Vagina (tissue), 2 donors: ENCODE data around the gene PARD3. TPM values are rescaled to one million over a fixed set of nuclear protein-coding genes. Genes with fewer than 3 reads are reported as not detected.
A peak's percentile ranks its signal among the peaks of the same experiment; 100 is the strongest.

Experiments used
- DNase-seq, 2 donors: peaks; one replicate each; pipeline ENCODE4 v3.0.0-alpha.2; 2017; ENCODE audit errors: extremely low spot score in 2 of 2
- H3K27ac ChIP-seq: fragments of 200-600 bp; sonication (generic); one replicate; pipeline ENCODE4 v1.5.1; 2019
- H3K27me3 ChIP-seq: fragments of 200-600 bp; sonication (generic); one replicate; pipeline ENCODE4 v1.5.1; 2019
- H3K36me3 ChIP-seq, 2 donors: fragments of 200-600 bp; sonication (generic); one replicate each; pipeline ENCODE4 v1.5.1; 2017 to 2019
- H3K4me1 ChIP-seq: fragments of 200-600 bp; sonication (generic); one replicate; pipeline ENCODE4 v1.5.1; 2019
- H3K4me3 ChIP-seq, 2 donors: fragments of 200-600 bp; sonication (generic); 1 replicate in 1 of 2; 2 replicates in 1 of 2; pipeline ENCODE4 v1.5.1; 2016 to 2019
- H3K9me3 ChIP-seq: fragments of 200-600 bp; sonication (generic); one replicate; pipeline ENCODE4 v1.5.1; 2019
- POLR2A ChIP-seq, 2 donors: fragments of 450-650 bp; IDR thresholded peaks; one replicate each; pipeline ENCODE4 v1.6.1; 2017; ENCODE audit warnings: antibody characterized with exemption in 2 of 2, mild to moderate bottlenecking in 2 of 2, moderate library complexity in 2 of 2
- POLR2AphosphoS5 ChIP-seq, 2 donors: sonication (generic); formaldehyde crosslinking; IDR thresholded peaks; one replicate each; pipeline ENCODE4 v1.9.0; 2017; ENCODE audit warnings: antibody characterized with exemption in 2 of 2, mild to moderate bottlenecking in 2 of 2, low read depth in 1 of 2; ENCODE audit not compliant: insufficient read depth in 1 of 2
- intact Hi-C: fragments of 100-400 bp; cut with DNase I; formaldehyde crosslinking; loops from one replicate; pipeline ENCODE4 v1.15.1; 2023
- total RNA-seq: library from RNA; depleted of rRNA; stranded (reverse); fragments of >200 nt; gene quantifications from one replicate; pipeline ENCODE4 v1.2.3, GENCODE V29; 2016
- TF ChIP-seq, protein P1 (sequence below), 3 experiments: fragments of 450-650 bp in 2 of 3; fragments of 200-600 bp in 1 of 3; sonication (generic) in 1 of 3; IDR thresholded peaks; one replicate each; pipeline ENCODE4 v1.5.1; 2017 to 2019; ENCODE audit warnings: antibody characterized with exemption in 3 of 3, mild to moderate bottlenecking in 2 of 3, moderate library complexity in 2 of 3

Gene PARD3
- total RNA-seq, 1 donor from 2014 or later = 95.5 TPM

DNA sequence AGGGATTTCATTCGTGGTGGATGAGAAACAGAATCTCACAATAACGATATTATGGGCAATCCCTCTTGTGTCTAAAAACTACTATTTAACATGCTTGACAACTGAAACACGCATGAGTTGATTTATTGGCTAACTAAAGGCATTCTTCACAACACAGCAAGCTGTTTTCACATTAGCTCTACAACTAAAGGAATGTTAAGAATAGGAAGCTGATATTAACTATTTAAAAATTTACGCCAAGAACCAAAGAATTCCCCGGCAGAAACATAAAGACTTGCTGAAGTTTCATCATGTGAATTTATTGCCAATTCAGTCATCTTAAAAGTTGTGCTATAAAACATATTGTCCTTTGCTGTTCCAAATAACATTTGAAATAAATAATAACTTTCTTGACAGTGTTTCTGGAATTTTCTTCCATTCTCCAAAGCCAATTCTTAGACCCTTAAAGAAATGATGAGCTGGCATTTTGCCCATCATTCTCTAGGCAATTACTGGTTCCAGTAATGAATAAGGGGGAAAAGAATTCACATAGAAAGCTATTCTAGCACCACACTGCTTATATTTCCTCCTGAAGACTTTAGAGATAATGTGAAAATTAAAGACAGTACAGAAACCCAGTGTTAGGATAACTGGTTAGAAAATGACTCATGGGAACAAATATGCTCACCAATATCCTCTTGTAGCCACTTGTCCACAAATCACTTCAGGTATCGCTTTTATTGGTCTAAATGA, 233.1 kb downstream of the PARD3 start:
- Histone ChIP-seq H3K9me3 (no peaks in the 10 kb centered on the region), H3K27me3 (no peaks in the 10 kb centered on the region), H3K36me3 (no peaks in the 10 kb centered on the region), H3K4me3 (no peak overlapping the region), H3K27ac (no peak overlapping the region), H3K4me1 (peaks cover 42% of the 10 kb centered on the region)
- TF ChIP-seq POLR2A (IDR thresholded peaks at IDR 0.05) = no peak
- TF ChIP-seq, protein P1, sequence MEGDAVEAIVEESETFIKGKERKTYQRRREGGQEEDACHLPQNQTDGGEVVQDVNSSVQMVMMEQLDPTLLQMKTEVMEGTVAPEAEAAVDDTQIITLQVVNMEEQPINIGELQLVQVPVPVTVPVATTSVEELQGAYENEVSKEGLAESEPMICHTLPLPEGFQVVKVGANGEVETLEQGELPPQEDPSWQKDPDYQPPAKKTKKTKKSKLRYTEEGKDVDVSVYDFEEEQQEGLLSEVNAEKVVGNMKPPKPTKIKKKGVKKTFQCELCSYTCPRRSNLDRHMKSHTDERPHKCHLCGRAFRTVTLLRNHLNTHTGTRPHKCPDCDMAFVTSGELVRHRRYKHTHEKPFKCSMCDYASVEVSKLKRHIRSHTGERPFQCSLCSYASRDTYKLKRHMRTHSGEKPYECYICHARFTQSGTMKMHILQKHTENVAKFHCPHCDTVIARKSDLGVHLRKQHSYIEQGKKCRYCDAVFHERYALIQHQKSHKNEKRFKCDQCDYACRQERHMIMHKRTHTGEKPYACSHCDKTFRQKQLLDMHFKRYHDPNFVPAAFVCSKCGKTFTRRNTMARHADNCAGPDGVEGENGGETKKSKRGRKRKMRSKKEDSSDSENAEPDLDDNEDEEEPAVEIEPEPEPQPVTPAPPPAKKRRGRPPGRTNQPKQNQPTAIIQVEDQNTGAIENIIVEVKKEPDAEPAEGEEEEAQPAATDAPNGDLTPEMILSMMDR (IDR thresholded peaks at IDR 0.05) = no peak
- peak in 1 of 2 donors; percentile 11 for TF ChIP-seq POLR2AphosphoS5 (IDR thresholded peaks at IDR 0.05; ENCODE audit: insufficient read depth in 1 of 2, low read depth in 1 of 2)
- intact Hi-C loops = no loop called here
- no peak for DNase-seq

DNA sequence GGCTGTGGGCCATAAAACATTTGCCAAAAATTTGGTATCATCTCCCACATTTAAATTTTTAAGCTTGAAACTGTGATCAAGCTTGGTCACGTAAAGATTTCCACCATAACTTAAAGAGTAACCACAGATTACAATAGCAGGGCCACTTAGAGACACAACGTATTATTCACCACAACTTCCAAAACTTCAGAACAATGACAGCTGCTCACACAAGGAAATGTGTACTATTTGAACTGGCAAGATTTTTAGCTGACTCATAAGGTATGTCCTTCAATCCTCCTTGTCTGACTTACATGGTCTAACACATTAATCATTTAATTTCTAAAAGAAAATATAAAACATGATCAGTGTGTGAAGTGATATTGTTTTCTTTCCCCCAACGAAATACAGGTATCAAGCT, 234.5 kb downstream of the PARD3 start:
- Histone ChIP-seq H3K27me3 (no peaks in the 10 kb centered on the region), H3K36me3 (no peaks in the 10 kb centered on the region), H3K9me3 (no peaks in the 10 kb centered on the region), H3K4me3 (no peak overlapping the region), H3K4me1 (peaks cover 49% of the 10 kb centered on the region), H3K27ac (no peak overlapping the region)
- intact Hi-C loops = no loop called here
- DNase-seq = no peak
- TF ChIP-seq POLR2AphosphoS5 (IDR thresholded peaks at IDR 0.05; ENCODE audit: insufficient read depth in 1 of 2, low read depth in 1 of 2) (peak in 1 of 2 donors; percentile 37), POLR2A (IDR thresholded peaks at IDR 0.05) (no peak)

DNA sequence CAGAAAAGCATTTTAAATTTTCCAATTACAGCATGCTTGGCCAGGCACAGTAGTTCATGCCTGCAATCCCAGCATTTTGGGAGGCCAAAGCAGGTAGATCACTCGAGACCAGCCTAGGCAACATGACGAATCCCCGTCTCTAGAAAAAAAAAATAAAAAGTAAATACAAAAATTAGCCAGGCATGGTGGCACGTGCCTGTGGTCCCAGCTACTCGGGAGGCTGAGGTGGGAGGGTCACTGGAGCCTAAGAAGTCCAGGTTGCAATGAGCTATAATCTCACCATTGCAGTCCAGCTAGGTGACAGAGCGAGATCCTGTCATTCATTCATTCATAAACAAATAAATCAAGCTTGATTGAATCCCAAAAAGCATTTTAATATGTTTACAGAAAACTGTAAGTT, 234.9 kb downstream of the PARD3 start:
- Histone ChIP-seq H3K27me3 (no peaks in the 10 kb centered on the region), H3K27ac (no peak overlapping the region), H3K4me3 (no peak overlapping the region), H3K36me3 (no peaks in the 10 kb centered on the region), H3K9me3 (no peaks in the 10 kb centered on the region), H3K4me1 (peaks cover 49% of the 10 kb centered on the region)
- DNase-seq = no peak
- no peak for TF ChIP-seq POLR2AphosphoS5 (IDR thresholded peaks at IDR 0.05; ENCODE audit: insufficient read depth in 1 of 2, low read depth in 1 of 2)
- TF ChIP-seq POLR2A (IDR thresholded peaks at IDR 0.05) = no peak
- TF ChIP-seq, protein P1 (IDR thresholded peaks at IDR 0.05) = no peak
- intact Hi-C loops = no loop called here

DNA sequence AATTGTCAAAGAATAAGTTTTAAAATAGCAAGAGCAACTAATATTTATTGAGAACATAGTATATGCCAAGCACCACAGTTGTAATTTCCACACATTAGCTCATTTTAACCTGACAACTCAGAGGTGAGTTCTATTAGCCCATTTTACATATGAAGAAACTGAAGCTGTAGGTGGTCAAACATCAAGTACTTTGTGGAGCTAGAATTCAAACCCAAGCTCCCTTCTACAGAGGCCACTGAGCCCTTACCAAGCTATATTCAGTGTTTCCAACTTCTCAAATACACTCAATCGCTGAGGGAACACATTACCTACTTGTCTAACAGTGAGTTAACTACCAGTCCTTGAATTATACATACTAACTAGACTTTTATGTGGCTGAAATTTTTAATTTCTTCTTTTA, 236.6 kb downstream of the PARD3 start:
- Histone ChIP-seq H3K4me1 (peaks cover 39% of the 10 kb centered on the region), H3K36me3 (no peaks in the 10 kb centered on the region), H3K27me3 (no peaks in the 10 kb centered on the region), H3K4me3 (no peak overlapping the region), H3K9me3 (no peaks in the 10 kb centered on the region), H3K27ac (no peak overlapping the region)
- TF ChIP-seq, protein P1 (IDR thresholded peaks at IDR 0.05) = no peak
- TF ChIP-seq POLR2AphosphoS5 (IDR thresholded peaks at IDR 0.05; ENCODE audit: insufficient read depth in 1 of 2, low read depth in 1 of 2) = no peak
- no peak for TF ChIP-seq POLR2A (IDR thresholded peaks at IDR 0.05)
- DNase-seq = no peak
- intact Hi-C loops = no loop called here

DNA sequence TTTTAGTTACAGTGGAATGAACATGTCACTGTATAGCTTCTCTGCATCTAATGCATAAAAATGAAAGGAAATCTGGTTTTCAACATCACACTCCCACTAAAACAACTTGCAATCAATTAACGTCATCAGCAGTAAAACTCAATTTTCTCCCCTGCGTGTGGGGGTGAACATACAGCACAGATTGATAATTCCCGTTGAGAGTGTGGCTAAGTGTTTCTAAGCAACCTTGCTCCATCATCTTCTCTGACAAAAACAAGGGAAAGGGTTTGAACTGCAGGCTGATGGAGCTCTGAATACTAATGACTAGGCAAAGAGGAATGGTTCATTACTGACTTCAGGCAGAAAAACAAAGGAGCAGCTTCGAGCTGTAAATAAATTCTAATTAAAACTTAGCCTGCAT, 238.3 kb downstream of the PARD3 start:
- Histone ChIP-seq H3K27ac (no peak overlapping the region), H3K9me3 (no peaks in the 10 kb centered on the region), H3K27me3 (no peaks in the 10 kb centered on the region), H3K36me3 (no peaks in the 10 kb centered on the region), H3K4me3 (no peak overlapping the region), H3K4me1 (peaks cover 24% of the 10 kb centered on the region)
- no peak for DNase-seq
- TF ChIP-seq POLR2AphosphoS5 (IDR thresholded peaks at IDR 0.05; ENCODE audit: insufficient read depth in 1 of 2, low read depth in 1 of 2) (no peak), POLR2A (IDR thresholded peaks at IDR 0.05) (no peak)
- TF ChIP-seq, protein P1 (IDR thresholded peaks at IDR 0.05) = no peak
- intact Hi-C loops = no loop called here
